ENCODE results near the gene CACNG4. TPM values are rescaled to one million over a fixed set of nuclear protein-coding genes. Genes with fewer than 3 reads are reported as not detected.

Gene CACNG4
- total and polyA plus RNA-seq, 9 of the 15 experiments (the other 6 are each of a cell fraction or from before 2014, with no cell fraction given): 0.07 TPM; not detected in 8

GRCh38 chr17:67038861-67039365, 74.4 kb downstream of the CACNG4 start:
- H3K27ac ChIP-seq (ENCODE audit: extremely low read depth, low read depth, low read length): no peak overlapping the region
- CTCF ChIA-PET (ENCODE audit: low intra/inter-chr PET ratio): no interaction called here
- H3K9me3 ChIP-seq (replicated peaks; ENCODE audit: control insufficient read depth, insufficient read depth, low read depth, low read length): no peaks in the 10 kb centered on the region
- no peaks in the 10 kb centered on the region for H3K36me3 ChIP-seq (ENCODE audit: control insufficient read depth, insufficient read depth, low read length)
- ATAC-seq: no peak
- no peak for FAIRE-seq
- H3K27me3 ChIP-seq (ENCODE audit: control insufficient read depth in 2 of 2, insufficient read depth in 2 of 2, low read length in 2 of 2): peaks cover 25 to 59% of the 10 kb centered on the region in 2 experiments
- H3K79me2 ChIP-seq (ENCODE audit: control insufficient read depth, insufficient read depth, low read length): no peaks in the 10 kb centered on the region
- no peak for DNase-seq (ENCODE audit: extremely low read depth in 1 of 4, low spot score in 3 of 4)
- WGBS (ENCODE audit: insufficient coverage, low coverage, missing lambda C conversion rate): 0% methylated on average over 5 of the region's 5 CpGs
- H3K9ac ChIP-seq (ENCODE audit: insufficient read depth in 1 of 2, low read depth in 2 of 2, low read length in 2 of 2): no peak overlapping the region
- H3K4me3 ChIP-seq: no peak overlapping the region
- in situ Hi-C loops (cut with MboI) (no loop called here), intact Hi-C loops (cut with micrococcal nuclease) (no loop called here)
- H4K20me1 ChIP-seq (replicated peaks; ENCODE audit: control insufficient read depth, insufficient read depth, low read length): no peaks in the 10 kb centered on the region
- no peak overlapping the region for H3K4me2 ChIP-seq (ENCODE audit: insufficient read depth, low read length)
- BruUV-seq (replicated peaks): no TSS peak
- TF ChIP-seq CREB5 (CRISPR knock-in tag; IDR thresholded peaks at IDR 0.05) (no peak), HMGXB4 (CRISPR knock-in tag; IDR thresholded peaks at IDR 0.05) (no peak), EHMT2 (IDR thresholded peaks at IDR 0.05) (no peak), CREBBP (IDR thresholded peaks at IDR 0.05; ENCODE audit: low read depth, low read length) (no peak), KAT2B (IDR thresholded peaks at IDR 0.05; ENCODE audit: low read depth, low read length) (no peak), ZNF586 (CRISPR knock-in tag; conservative IDR thresholded peaks at IDR 0.05) (no peak), ZHX1 (conservative IDR thresholded peaks at IDR 0.05; ENCODE audit: low read length) (no peak)
- H3K4me1 ChIP-seq (replicated peaks in 1 of 2; ENCODE audit: control insufficient read depth in 2 of 2, insufficient read depth in 2 of 2, low read length in 2 of 2): peaks cover 0 to 1% of the 10 kb centered on the region in 2 experiments; a peak in 2 of 5 replicates
- H3K9me1 ChIP-seq (ENCODE audit: control insufficient read depth, insufficient read depth, low read length): no peaks in the 10 kb centered on the region
- H2AFZ ChIP-seq (ENCODE audit: low read depth, low read length): no peak overlapping the region
- POLR2A ChIA-PET: interaction anchor here (0.6 kb wide), 1 partner anchor 13 kb away, joined by 4 read pairs; no protein-coding TSS in a partner anchor

Measured in K562 (cell line).